GM18951 (cell line): Measurements from ENCODE around the gene TIGD4.

ENCODE experiments used
- POLR2A ChIP-seq: IDR thresholded peaks from 4 replicates; pipeline ENCODE4 v1.6.1; 2011; ENCODE audit warnings: mild to moderate bottlenecking; ENCODE audit not compliant: insufficient read length, insufficient read depth; ENCODE audit errors: extremely low read depth
- in situ Hi-C: fragments of 300-500 bp; cut with MboI; formaldehyde crosslinking; loops from one replicate; pipeline ENCODE4 v1.12.0; 2022; ENCODE audit warnings: low sequenced_read_pairs, mixed read lengths, inconsistent platforms; ENCODE audit not compliant: unreplicated experiment

TIGD4 gene

GRCh38 chr4:152805818-152806217 lies 26.3 kb upstream of the TIGD4 start:
- in situ Hi-C loops, result no loop called here

GRCh38 chr4:152805071-152805650 lies 25.6 kb upstream of the TIGD4 start:
- no peak for TF ChIP-seq POLR2A
- in situ Hi-C loops, result no loop called here

More at GRCh38 chr4:152805818-152806217, 26.3 kb upstream of the TIGD4 start:
- no peak for TF ChIP-seq POLR2A

- no peak for TF ChIP-seq POLR2A
- in situ Hi-C loops, result no loop called here
Observed at GRCh38 chr4:152803541-152803940, 24.0 kb upstream of the TIGD4 start.

- no peak for TF ChIP-seq POLR2A
- in situ Hi-C loops, result no loop called here
Observed at GRCh38 chr4:152795891-152796290, 16.4 kb upstream of the TIGD4 start.

- in situ Hi-C loops, result no loop called here
Observed at GRCh38 chr4:152786627-152787026, 7.1 kb upstream of the TIGD4 start.

GRCh38 chr4:152785639-152786615 lies 6.4 kb upstream of the TIGD4 start:
- TF ChIP-seq POLR2A, result no peak
- in situ Hi-C loops, result no loop called here

More at GRCh38 chr4:152786627-152787026, 7.1 kb upstream of the TIGD4 start:
- no peak for TF ChIP-seq POLR2A

- in situ Hi-C loops, result no loop called here
- TF ChIP-seq POLR2A, result no peak
Observed at GRCh38 chr4:152784490-152785350, 5.2 kb upstream of the TIGD4 start.

- in situ Hi-C loops, result no loop called here
- TF ChIP-seq POLR2A, result no peak
Observed at GRCh38 chr4:152780267-152780778, 793 bp upstream of the TIGD4 start.

- no peak for TF ChIP-seq POLR2A
- in situ Hi-C loops, result no loop called here
Observed at GRCh38 chr4:152778656-152779512, 646 bp downstream of the TIGD4 start.

- TF ChIP-seq POLR2A, result no peak
- in situ Hi-C loops, result no loop called here
Observed at GRCh38 chr4:152777488-152777887, 2.0 kb downstream of the TIGD4 start.

GRCh38 chr4:152776352-152776751 lies 3.2 kb downstream of the TIGD4 start:
- in situ Hi-C loops, result no loop called here
- no peak for TF ChIP-seq POLR2A

GRCh38 chr4:152773953-152774352 lies 5.6 kb downstream of the TIGD4 start:
- TF ChIP-seq POLR2A, result no peak
- in situ Hi-C loops, result no loop called here

GRCh38 chr4:152773339-152773738 lies 6.2 kb downstream of the TIGD4 start:
- in situ Hi-C loops, result no loop called here
- TF ChIP-seq POLR2A, result no peak
